Glomerular endothelial cell (primary cell): ENCODE results near the gene PITX2. TPM values are rescaled to one million over a fixed set of nuclear protein-coding genes. Genes with fewer than 3 reads are reported as not detected.

ENCODE experiments used
- DNase-seq: peaks from one replicate; pipeline ENCODE4 v3.0.0-alpha.2; 2011; ENCODE audit warnings: low read depth, low spot score; ENCODE audit errors: extremely low read depth
- total RNA-seq: library from RNA; depleted of rRNA; stranded (reverse); fragments of >200 nt; gene quantifications from 2 replicates; pipeline ENCODE4 v1.2.3, GENCODE V29; 2015

The PITX2 gene
- total RNA-seq, 1 donor from 2014 or later: not detected

DNA sequence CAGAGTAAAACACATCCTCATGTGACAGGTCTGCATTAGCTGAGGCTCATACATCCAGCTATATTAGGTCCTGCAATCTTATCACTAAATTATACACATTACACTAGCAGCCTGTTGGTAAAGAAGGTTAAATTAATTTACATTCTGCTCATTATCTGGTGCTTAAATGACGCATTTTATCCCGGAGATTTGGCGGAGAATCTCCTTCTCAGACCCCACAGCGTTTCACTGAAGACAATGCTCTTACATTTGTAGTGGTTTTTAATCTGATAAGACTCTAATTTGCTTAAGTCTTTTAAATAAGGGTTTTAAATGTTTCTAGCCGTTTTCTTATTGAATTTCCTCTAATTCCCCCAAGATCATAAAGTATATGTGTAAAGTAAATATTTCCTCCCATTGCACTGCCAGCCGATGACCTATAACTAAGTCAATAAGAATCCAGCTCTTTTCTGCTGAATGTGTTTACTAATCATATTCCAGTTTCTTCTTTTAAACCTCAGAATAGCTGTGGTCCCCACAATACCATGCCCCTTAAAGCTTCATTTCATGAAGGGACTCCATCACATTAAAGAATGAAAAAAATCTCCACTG is 2.1 kb upstream of the PITX2 start:
- no peak for DNase-seq

DNA sequence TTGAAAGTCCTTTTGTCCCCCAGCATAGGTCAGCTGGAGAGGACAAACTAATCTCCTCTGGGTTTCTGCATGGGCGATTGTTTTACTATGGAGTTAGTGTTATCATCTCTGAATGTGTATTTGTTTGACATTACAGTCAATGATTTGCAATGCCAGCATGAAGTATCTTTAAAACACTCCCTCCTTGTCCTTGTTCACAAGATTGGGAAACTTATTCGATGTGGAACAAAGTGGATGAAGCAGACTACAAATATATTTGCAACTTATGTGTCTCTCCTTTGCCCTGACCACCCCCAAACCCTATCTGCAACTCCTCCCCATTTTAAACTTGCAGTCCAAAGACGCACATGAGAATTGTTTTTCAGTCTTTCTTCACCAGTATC is 1.5 kb upstream of the PITX2 start:
- DNase-seq: no peak

DNA sequence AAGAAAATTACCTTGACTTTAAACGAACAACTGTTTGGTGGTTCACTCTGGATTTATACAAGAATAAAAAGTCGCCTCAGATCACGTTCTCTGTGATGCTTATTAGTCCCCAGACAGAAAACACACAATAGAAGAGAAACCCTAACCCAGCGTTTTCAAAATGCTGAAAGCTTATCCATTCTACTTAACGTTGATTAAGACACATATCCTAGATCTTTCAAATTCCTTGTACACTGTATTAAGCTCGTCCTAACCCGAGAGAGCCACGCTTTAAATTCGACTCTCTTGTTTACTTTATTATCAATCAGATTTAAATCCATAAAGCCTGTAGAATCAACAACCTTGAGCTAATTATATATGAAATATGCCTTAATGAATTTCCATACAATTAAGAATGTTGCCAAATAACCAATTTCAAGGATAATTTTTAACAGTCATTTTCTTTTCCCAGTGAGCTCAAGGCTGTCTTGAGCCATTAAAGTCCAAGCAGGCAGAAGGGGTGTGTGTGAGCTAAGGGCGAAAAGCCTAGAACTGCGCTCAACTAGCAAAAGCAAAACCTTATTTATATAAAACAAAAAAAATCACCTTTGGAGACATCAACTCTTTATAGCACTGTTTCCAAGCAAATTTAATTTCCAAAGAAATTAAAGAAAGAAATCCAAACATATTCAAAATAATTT is 981 bp upstream of the PITX2 start:
- DNase-seq: no peak

DNA sequence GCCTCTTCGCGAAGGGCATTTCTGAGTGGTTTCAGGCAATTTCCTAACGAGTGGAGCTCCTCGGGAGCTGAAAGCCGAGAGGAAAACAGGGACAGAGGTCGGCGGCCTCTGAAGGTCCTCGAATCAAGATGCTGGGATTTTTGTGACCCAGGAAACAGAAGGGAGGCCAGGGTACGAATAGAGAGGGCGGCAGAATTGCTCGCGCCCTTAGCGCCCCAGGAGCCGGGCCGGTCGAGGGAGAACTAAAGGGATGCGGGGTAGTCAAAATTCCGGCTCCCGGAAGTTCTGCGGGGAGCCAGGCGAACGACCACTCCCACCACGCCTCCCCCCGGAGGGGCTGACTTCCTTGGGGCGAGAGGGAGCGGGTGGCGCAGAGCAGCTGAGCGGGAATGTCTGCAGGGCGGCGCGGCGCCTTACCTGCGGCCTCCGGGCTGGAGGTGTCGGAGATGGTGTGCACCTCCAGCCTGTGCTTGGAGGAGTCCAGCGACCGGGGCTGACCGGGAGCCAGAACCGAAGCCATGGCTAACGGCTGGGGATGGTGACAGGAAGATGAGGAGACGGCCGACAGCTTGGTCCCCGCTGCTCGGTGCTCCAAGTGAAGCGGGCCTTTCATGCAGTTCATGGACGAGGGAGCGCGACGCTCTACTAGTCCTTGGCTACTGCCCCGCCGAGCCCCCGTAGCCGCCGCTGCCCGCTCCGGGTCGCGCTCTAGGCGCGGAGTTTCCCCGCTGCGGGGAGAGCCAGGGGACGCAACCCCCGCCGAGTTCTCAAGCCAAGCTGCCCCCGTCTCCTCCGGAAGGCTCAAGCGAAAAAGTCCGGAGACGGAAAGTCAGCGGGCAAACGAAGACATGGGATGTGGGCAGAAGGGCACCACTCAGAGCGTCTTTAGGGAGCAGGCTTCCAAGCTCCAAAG is 782 bp downstream of the PITX2 start:
- DNase-seq: no peak

DNA sequence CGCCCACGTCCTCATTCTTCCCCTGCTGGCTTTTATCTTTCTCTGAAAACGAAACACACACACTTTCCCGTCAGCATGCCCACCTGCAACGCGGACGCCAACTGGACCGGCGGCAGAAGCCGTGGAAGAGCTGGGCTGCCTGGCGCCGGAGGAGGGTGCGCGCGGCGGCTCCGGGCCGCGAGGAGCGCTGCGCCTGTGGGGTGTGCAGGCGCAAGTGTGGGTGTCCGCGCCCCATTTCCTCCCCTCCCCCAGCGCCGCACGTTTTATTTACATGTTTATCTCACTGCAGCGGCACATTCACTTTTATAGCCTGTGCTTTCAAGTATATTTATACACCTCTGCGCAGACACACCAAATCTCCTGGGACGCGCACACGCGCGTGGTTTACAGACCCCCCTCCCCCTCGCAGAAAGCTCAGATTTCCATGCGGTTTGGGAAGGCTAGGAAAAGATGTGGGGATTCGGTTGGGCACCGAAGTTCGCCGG is 1.5 kb downstream of the PITX2 start:
- no peak for DNase-seq

DNA sequence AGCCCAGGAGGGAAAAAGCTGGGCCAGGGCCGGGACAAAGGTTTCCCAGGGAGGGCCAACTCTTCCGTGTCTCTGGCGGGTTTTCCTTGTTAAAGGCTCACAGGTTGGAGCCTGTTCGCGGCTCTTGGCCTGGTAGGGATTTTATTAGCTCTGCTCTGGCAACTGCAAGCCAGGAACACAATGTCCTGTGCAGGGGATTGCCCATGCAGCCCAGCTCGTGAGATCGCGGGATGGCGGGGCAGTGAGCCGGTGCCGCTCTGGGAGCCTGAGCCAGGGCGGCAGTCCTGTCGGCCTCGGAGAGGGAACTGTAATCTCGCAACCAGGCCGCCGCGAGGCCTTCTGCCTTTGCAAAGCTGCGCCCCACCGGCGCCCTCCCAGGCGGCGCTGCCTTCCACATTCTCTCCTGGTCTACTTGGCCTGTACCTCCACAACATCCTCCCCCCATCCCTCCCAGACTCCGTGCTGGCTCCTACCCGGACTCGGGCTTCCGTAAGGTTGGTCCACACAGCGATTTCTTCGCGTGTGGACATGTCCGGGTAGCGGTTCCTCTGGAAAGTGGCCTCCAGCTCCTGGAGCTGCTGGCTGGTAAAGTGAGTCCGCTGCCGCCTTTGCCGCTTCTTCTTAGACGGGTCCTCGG is 2.1 kb downstream of the PITX2 start:
- DNase-seq: no peak

DNA sequence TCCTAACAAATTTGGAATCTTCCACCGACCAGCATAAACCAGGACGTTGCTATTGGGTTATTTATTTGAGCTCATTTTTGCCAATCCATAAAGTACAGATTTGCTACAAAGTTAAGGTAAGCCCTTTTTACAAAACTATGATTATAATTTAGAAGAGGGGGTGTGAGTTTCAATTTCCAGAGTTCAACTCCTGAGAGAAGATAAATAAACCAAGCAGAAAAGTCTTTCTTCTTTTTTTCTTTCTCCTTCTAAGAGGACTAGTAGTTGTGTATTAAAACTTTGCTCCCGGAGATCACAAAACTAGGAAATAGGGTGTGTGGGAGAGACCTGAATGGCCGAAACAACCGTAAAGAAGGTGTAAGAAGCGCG is 2.6 kb downstream of the PITX2 start:
- no peak for DNase-seq

DNA sequence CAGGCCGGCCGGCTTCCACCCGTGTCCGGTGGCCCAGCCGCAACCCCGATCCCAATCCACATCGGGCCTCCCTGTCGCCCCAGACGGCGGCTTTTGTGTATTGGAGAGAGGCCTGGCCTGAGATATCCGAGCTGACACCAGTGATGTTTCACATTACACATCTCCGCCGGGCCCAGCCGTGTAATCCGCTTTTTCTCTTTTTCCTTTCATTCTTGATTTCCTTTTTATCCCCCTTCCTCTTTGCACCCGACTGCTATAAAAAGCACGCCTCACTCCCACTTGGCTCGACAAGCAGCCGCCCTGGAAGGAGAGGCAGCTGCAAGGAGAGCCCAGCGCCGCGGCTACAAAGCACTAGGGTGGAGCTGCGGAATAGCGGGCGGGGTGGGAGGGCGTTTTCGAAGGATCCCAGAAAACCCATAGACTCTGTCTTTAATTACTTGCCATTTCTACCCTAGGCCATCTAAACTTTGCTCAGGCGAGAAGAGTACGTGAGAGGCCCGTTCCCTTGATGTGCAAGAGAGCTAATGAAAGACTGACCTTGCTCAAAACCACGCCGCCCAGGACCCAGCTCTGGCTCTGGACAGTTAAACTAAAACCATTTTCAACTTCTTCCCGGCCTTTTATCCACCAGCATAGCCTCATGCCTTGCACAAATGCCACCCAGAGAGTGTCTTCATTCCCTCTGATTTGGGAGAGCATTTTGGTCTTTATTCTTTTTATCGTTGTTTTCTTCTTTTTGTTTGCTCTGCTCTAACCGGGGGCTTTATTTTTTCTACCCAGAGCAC is 3.2 kb downstream of the PITX2 start:
- DNase-seq: no peak

DNA sequence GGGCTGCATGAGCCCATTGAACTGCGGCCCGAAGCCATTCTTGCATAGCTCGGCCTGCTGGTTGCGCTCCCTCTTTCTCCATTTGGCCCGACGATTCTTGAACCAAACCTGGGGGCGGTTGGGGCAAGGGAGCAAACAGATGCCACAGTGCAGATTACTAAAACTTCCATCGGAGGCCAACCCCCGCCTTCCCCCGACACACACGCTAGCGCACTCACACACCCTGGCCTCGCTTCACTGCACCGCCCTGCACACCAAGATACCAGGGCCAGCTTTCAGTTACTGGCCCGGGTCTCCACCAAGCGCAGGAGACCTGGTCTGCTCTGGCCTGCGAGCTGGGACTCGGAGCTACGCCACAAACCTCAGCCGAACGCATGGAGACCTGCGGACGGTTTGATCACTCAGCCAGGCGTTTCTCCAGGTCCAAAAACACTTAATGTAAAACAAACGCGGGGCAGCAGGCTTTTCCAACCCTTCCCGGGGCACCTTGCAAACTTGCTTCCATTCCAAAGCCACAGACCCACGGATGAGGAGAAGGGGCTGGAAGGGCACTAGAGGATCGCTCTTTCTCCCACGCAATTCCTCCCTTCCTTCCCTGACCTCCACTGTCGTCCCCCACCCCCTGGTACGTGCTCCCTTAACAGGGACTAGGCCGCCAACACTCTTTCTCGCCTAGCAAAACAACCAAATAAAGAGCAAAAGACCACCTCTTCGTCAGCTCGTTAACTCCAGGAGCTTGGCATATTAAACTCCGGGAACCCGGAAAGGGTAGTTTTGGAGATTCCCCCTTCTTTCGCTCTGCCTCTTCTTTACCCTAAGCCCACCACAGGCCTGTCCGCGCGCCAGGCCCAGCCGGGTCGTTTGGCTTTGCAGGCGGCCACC is 4.1 kb downstream of the PITX2 start:
- DNase-seq: no peak

DNA sequence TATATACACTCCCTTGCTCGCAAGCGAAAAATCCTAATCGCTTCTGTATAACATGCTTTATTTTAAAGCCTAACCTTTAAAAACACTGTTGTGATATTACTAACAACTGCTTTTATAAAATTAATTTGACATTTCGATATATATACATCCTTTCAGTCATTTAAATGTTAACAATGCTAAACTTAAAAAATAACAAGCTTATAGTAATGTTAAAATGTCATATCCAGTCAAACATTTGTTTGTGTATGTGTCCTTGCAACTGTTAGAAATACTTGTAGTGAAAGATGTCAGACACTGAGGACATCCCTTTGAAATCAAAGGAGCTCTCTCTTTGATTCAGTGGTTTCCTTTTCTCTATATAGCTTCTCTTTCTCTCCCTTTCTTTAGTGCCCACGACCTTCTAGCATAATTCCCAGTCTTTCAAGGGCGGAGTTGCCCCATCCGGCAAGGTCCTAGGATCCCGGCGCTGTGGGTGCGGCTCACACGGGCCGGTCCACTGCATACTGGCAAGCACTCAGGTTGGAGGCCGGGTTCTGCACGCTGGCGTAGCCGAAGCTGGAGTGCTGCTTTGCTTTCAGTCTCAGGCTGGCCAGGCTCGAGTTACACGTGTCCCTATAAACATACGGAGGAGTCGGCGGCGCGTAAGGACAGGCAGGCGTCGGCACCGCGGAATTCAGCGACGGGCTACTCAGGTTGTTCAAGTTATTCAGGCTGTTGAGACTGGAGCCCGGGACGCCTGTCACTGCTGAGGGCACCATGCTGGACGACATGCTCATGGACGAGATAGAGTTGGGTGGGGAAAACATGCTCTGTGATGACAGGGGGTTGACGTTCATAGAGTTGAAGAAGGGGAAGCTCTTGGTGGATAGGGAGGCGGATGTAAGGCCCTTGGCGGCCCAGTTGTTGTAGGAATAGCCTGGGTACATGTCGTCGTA is 5.0 kb downstream of the PITX2 start:
- DNase-seq: no peak

DNA sequence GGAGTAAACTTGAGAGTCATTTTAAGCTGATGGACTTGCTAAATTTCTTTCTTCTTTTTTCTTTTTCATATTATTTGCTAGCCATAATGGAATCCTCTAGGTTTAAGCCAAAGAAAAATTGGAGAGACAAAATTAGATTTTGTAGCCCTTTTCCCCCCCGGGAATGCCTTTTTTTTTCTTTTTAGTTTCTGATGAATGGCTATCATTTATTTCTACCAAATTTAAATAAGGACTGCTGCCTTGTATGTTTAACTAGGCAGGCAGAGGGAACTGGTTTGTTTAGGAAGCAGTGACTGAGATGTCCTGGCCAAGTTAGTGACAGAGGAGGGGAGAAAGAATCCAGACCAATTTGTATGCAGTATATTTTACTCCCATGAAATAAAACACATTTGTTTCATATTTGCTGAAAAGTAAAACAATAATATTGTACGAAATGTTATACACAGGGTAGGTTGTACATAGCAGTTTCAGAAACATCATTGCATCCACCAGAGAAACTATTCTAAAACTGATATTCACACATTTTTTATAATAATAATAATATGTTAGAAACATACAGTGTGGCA is 5.7 kb downstream of the PITX2 start:
- no peak for DNase-seq

DNA sequence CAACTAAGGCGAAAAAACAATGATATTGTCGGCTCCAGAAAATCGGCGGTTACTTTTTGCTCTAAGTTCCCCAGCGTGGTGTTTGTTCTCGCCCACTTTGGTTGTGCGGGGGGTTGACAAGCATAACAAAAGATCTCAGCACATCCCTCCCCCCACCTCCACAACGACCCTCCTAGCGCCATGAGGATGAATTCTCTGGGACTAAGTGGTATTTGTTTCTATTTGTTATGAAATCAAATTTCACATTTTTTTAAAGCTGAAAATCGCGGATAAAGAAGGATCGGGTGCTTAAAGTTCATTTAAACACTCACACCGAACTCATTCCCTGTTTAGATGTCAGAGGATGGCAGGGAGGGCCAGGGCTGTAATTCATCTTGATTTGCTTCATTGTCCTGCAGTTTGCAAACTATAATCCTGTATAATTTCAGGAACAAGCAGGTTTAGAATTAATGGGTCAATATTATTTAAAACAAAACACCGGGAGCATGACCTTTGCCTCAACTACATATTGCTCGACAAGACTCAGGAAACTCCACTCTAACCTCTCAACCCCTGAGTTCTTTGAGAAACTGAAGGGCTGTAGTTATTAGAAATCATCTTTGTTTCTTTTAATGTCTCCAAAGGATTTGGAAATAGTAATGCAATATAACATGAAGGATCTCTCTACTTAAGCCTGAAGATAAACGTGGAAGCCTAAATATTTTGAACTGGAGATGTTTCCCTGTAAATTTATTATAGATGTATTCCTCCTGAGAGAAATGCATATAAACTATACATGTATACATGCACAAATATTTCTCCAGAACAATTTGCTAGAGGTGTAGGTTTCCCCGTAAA is 6.4 kb downstream of the PITX2 start:
- no peak for DNase-seq

DNA sequence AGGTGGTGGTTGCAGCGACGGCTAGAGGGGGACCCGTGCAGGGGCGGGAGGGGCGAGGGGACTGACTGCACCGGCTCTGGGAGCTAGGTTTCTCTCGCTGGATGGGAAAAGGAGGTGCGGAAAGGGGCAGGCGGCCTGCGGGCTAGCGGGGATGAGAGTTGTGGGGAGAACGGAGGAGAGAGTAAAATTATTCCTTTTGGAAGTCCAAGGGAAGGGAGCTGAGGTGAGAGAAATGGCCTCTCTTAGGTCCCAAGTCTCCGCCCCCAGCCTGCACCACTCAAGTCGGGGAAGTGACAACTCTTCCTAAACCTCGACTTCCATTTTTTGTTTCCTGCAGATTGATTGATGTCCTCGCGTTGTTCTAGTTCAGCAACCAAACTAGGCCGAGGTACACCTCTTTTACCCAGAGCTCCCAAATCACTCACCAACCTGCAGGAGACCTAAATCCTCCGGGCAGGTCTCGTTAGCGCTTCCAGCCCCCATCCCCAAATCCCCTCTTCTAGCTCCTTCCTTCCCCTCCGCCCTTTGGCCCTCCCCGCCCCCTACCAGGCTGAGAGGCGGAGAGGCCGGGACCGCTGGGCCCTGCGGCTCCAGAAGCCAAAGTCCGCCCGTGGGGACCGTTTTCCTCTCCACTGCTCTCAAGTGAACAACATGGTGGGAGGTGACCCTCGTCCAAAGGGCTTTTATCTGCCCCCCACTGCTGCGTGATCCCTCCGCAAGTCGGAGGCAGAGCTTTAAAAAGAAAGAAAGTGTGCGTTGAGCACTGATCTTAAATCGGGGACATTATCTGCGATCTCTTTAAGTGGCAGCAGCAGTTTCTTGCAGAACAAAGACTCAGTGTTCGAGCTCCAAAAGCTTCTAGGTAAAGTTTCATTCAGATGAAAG is 7.3 kb downstream of the PITX2 start:
- DNase-seq: no peak

DNA sequence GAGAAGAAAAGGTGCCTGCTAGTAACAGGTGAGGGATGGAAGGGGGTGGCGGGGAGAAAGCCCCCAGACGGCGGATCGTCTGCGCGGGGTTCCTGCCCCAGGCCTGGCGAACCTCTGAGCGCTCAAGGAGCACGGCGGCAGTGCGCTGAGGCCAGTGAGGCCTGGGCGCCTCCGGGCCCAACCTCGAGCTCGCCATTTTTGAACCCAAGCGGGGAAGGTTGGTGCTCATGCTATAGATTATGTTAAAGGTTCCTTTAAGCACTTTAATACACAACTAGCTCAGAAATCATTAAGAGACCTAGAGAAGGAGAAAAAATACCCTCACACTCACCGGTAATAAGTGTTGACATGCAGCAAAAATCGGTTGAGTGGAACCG is 7.9 kb downstream of the PITX2 start:
- DNase-seq: no peak

DNA sequence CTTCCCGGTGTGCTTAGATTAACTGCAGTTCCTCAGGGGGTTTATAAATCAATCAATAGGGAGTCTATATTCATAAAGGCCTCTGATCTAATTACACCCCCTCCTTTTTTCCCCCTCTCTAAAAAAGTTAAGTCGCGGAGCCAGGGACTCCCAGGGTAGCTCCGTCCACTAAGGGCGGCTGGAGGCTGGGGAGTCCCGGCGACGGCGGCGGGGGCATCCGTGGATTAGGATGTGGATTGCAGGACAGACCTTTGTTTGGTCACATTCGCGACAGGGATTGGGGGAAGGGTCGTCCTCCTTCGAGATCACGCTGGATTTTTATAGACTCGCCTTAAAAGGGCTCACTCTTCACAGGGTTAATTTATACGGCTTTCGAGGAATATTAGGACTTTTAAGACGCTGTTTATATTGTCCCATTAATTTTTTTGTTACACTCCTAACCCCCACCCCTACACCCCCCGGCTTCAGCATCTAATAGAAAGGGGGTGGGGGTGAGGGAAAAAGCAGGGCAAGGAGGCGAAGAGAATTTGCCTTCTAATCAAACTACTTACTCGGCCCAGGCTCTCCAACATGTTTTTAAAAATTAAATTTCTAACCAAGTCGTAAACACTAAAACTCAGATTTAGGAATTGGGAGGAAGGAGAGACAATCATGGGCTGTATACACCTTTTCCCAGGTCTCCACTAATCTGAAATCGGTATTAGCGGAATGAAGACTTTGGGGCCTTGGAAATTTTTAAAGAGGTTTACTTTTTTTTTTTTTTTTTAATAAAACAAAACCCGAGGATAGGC is 8.5 kb downstream of the PITX2 start:
- no peak for DNase-seq

DNA sequence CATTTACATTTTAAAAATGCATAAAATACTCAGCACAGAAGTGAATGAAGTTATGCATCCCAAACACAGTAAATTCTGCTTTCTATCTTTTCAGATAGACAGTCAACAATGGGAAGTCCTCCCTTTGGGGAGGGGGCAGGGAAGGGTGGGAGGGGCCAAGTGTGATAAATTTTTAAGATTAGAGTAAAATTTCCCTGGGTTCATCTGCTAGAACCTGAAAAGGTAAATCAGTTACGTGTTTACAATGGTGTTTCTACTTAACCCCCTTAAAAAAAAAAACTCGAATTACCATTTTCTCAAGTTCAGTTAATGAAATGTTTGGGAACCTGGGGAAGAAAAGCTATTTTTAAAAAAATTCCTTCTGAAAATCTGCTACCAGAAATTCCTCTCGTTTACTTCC is 9.1 kb downstream of the PITX2 start:
- DNase-seq: no peak
